ENCODE results near the gene UGGT2.
"Not testable (repeated sequence)": the region's sequence is repeated elsewhere in the genome, so short reads cannot be mapped to it uniquely, and the experiment has no call there.

The UGGT2 gene

DNA sequence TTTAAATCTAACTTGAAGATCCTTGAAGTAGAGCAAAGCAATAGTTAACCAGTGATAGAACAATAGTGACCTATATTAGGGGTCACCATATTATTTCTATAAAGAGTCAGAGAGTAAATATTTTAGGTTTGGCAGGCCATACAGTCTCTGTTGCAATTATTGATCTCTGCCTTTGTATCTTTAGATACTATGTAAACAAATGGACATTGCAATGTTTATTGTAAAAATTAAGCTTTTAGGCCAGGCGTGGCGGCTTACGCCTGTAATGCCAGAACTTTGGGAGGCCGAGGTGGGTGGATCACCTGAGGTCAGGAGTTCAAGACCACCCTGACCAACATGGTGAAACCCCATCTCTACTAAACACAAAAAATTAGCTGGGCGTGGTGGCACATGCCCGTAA is 80.5 kb downstream of the UGGT2 start:
- not testable (repeated sequence) for DNase-seq (ENCODE audit: low read depth in 2 of 2)

GRCh38 chr13:95970878-95971277 is 82.3 kb downstream of the UGGT2 start:
- no peak for DNase-seq (ENCODE audit: low read depth in 2 of 2)

DNA sequence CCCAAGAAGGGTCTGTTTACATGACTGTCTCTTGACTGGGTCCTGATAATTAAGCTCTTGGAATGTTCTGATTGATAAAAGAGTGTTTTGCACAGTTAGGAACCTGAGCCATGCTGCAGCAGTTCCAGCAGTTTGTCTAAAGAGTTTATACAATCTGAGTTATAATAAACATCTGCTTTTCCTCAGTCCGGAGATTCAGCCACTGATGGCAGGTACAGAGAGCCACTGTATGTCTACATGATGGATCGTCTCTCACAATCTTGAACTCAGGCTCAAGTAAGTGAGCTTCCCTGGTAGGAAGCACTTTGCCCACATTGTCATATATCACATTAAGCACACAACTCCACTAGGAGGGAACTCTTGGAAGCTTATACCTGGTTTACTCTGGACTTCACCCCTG is 84.3 kb downstream of the UGGT2 start:
- no peak for DNase-seq (ENCODE audit: low read depth in 2 of 2)

- no peak for DNase-seq (ENCODE audit: low read depth in 2 of 2)
Observed at GRCh38 chr13:95957331-95957730, 95.9 kb downstream of the UGGT2 start.

- DNase-seq (ENCODE audit: low read depth in 2 of 2), result no peak
Observed at GRCh38 chr13:95956589-95957148, 96.5 kb downstream of the UGGT2 start.

- no peak for DNase-seq (ENCODE audit: low read depth in 2 of 2)
Observed at GRCh38 chr13:95955719-95956118, 97.5 kb downstream of the UGGT2 start.

GRCh38 chr13:95955255-95955654 is 97.9 kb downstream of the UGGT2 start:
- DNase-seq (ENCODE audit: low read depth in 2 of 2), result no peak

DNA sequence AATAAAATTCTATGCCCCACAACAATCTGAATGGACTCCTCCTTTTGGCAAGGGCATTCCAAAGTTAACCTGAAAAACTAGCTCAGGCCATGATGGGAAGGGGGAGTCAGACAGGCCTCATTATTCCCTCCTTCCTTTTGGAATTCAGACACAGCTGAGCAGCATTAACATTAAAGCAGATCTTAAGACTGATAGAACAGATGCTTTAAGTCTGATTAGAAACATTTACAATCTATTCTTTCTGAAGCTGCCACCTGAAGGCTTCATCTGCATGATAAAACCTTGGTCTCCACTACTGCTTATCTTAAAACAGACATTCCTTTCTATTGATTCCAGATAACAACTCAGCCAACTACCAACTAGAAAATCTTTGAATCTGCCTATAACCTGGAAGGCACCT is 98.9 kb downstream of the UGGT2 start:
- no peak for DNase-seq (ENCODE audit: low read depth in 2 of 2)

DNA sequence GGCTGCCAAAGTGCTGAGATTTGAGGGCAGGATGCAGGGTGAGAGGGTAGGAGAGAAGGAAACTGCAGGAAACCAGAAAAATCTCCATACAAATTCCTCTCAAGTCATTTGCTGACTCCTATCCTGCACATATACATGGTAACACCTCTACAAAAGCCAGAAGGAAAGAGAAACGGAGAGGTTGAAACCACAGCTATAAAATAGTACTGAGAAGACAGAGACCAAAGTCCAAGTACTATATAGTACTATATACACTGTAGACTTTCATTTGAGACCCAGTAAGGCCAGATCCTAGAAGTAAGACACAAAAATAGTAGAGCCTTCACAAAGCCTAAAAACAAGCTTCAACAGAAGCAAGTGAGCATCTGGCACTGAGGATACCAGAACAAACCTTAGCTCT is 103.1 kb downstream of the UGGT2 start:
- no peak for DNase-seq (ENCODE audit: low read depth in 2 of 2)

- no peak for DNase-seq (ENCODE audit: low read depth in 2 of 2)
Observed at GRCh38 chr13:95948656-95949055, 104.5 kb downstream of the UGGT2 start.

DNA sequence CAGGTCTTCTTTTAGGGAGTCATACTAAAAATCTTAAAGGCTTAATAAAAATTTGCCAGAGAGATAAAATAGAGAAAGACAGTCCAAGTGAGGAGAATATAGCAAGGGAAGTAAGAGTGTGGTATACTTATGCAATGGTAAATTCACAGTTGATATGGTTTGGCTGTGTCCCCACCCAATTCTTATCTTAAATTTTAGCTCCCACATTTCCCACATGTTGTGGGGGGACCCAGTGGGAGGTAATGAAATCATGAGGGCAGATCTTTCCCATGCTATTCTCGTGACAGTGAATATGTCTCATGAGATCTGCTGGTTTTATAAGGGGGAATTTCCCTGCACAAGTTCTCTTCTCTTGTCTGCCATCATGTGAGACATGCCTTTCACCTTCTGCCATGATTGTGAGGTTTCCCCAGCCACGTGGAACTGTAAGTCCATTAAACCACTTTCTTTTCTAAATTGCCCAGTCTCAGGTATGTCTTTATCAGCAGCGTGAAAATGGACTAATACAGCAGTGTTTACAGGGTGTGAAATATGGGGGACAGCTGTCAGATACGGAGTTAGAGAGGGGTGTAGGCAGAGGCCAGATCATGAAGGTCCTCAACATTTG is 115.4 kb downstream of the UGGT2 start:
- DNase-seq (ENCODE audit: low read depth in 2 of 2), result no peak

- no peak for DNase-seq (ENCODE audit: low read depth in 2 of 2)
Observed at GRCh38 chr13:95931300-95932025, 121.7 kb downstream of the UGGT2 start.

DNA sequence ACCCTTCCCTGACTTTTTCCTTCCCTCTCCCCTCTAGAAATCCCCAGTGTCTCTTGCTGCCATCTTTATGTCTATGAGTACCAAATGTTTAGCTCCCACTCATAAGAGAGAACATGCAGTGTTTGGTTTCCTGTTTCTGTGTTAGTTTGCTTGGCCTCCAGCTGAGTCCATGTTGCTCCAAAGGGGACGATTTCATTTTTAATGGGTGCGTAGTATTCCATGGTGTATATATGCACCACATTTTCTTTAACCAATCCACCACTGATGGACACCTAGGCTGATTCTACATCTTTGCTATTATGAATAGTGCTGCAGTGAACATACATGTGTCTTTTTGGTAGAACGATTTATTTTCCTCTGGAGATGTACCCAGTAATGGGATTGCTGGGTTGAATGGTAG is 123.8 kb downstream of the UGGT2 start:
- DNase-seq (ENCODE audit: low read depth in 2 of 2), result no peak

DNA sequence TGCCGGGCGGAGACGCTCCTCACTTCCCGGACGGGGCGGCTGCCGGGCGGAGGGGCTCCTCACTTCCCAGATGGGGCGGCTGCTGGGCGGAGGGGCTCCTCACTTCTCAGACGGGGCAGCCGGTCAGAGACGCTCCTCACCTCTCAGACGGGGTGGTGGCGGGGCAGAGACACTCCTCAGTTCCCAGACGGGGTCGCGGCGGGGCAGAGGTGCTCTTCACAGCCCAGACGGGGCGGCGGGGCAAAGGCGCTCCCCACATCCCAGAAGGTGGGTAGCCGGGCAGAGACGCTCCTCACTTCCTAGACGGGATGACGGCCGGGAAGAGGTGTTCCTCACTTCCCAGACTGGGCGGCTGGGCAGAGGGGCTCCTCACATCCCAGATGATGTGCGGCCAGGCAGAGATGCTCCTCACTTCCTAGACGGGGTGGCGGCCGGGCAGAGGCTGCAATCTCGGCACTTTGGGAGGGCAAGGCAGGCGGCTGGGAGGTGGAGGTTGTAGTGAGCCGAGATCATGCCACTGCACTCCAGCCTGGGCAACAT is 124.8 kb downstream of the UGGT2 start:
- DNase-seq (ENCODE audit: low read depth in 2 of 2), result not testable (repeated sequence)

DNA sequence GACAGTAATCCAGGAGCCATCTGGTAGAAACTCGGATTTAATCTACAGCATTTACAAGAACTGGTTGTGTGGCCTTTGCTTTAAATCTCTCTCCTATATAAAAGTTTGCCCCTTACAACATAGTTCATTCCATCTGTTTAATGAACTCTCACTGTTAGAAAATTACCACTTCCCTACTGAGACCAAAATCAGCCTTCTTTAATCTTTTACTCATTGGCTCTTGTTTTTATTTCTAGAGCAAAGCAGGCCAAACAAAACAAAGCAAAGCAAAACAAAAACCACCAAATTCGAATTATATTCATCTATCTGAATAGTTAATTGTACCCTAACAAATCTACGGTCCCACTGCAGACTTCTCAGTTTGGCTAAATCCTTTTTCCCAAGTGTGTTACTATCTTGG is 127.0 kb downstream of the UGGT2 start:
- no peak for DNase-seq (ENCODE audit: low read depth in 2 of 2)

GRCh38 chr13:95924389-95924994 is 128.7 kb downstream of the UGGT2 start:
- no peak for DNase-seq (ENCODE audit: low read depth in 2 of 2)

DNA sequence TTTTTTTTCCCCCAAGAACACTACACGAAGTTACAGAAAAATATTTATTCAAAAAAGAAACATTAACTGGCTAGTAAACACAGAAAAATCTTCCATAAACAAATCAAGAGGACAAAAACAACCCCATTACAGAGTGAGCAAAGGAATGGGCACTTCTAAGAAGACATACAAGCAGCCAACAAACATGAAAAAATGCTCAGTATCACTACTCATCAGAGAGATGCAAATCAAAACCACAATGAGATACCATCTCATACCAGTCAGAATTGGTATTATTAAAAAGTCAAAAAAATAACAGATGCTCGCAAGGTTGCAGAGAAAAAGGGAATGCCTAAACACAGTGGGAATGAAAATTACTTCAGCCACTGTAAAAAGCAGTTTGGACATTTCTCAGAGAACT is 131.7 kb downstream of the UGGT2 start:
- DNase-seq (ENCODE audit: low read depth in 2 of 2), result no peak

- DNase-seq (ENCODE audit: low read depth in 2 of 2), result no peak
Observed at GRCh38 chr13:95920485-95920884, 132.7 kb downstream of the UGGT2 start.

DNA sequence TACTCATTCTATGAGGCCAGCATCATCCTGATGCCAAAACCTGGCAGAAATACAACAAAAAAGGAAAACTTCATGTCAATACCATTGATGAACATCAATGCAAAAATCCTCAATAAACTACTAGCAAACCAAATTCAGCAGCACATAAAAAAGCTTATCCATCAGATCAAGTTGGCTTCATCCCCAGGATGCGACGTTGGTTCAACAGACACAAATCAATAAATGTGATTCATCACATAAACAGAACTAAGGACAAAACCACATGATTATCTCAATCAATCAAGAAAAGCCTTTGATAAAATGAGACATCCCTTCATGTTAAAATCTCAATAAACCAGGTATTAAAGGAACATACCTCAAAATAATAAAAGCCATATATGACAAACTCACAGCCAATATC is 134.3 kb downstream of the UGGT2 start:
- DNase-seq (ENCODE audit: low read depth in 2 of 2), result no peak

GRCh38 chr13:95914991-95915501 is 138.2 kb downstream of the UGGT2 start:
- DNase-seq (ENCODE audit: low read depth in 2 of 2), result no peak

DNA sequence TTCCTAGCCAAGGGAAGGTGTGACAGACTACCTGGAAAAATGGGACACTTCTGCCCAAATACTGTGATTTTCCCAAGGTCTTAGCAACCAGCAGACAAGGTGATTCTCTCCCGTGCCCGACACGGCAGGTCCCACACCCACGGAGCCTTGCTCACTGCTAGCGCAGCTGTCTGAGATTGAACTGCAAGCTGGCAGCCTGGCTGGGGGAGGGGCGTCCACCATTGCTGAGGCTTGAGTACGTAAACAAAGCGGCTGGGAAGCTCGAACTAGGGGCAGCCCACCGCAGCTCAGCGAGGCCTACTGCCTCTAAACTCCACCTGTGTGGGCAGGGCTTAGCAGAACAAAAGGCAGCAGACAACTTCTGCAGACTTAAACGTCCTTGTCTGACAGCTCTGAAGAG is 146.2 kb downstream of the UGGT2 start:
- DNase-seq (ENCODE audit: low read depth in 2 of 2), result no peak

DNA sequence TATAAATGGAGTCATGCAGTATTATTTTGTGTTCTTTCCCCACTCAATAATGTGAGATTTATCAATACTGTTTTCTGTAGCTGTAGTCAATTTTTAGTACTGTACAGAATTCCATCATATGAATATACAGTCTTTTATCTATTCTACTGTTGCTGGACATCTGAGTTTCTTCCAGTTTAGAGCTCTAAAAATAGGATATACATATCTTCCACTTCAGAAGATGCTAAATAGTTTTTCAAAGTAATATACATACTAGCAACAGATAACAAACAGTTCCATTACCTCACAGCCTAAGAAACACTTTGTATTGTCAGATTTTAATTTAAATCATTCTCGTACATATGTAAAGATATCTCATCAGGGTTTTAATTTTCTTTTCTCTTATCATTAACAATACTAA is 149.6 kb downstream of the UGGT2 start:
- no peak for DNase-seq (ENCODE audit: low read depth in 2 of 2)

DNA sequence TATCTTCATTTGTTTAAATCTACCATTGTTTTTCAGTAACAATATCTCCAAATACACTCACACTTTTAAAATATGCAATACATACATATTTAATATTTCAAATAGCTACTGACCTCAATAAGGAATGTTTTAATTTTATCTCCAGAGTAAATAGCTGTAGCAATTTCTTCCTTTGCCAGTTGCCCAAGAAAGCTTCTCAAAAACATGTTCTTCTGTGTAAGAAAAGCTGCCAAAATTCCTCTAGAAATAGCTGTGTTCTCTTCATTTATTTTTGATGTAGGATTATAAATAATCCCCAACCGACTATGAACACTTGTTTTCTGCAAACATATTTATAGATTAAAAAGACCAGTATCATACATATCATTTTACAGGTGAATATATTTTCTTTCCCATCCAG is 150.5 kb downstream of the UGGT2 start:
- no peak for DNase-seq (ENCODE audit: low read depth in 2 of 2)
